Upper lobe of left lung (tissue), 6 donors: ENCODE results near the gene RRP9. TPM values are rescaled to one million over a fixed set of nuclear protein-coding genes. Genes with fewer than 3 reads are reported as not detected.

Experiments used
- ATAC-seq, 2 donors: fragments of 200-7000 bp; cut with Tn5 transposase; one replicate each; pipeline ENCODE4 v1.9.1; 2022; ENCODE audit warnings: mild to moderate bottlenecking in 2 of 2, moderate library complexity in 2 of 2; ENCODE audit not compliant: low FRiP score in 2 of 2
- DNase-seq, 2 donors: peaks; one replicate each; pipeline ENCODE4 v3.0.0-alpha.2; 2019 to 2020
- H3K27ac ChIP-seq, 4 donors: fragments of 200-600 bp; sonication (generic); one replicate each; pipeline ENCODE4 v1.5.1; 2016 to 2019
- H3K27me3 ChIP-seq, 4 donors: fragments of 200-600 bp; sonication (generic); one replicate each; pipeline ENCODE4 v1.5.1; 2017 to 2019
- H3K36me3 ChIP-seq, 4 donors: fragments of 200-600 bp; sonication (generic); one replicate each; pipeline ENCODE4 v1.5.1; 2016 to 2019
- H3K4me1 ChIP-seq, 4 donors: fragments of 200-600 bp; sonication (generic); one replicate each; pipeline ENCODE4 v1.5.1; 2018 to 2019
- H3K4me3 ChIP-seq, 4 donors: fragments of 200-600 bp; sonication (generic); one replicate each; pipeline ENCODE4 v1.5.1; 2017 to 2019; ENCODE audit warnings: mild to moderate bottlenecking in 2 of 4, moderate library complexity in 1 of 4
- H3K9me3 ChIP-seq, 4 donors: fragments of 200-600 bp; sonication (generic); one replicate each; pipeline ENCODE4 v1.5.1; 2018 to 2019
- EP300 ChIP-seq, 4 donors: sonication (generic); formaldehyde crosslinking; IDR thresholded peaks; one replicate each; pipeline ENCODE4 v1.5.1; 2017; ENCODE audit warnings: antibody characterized with exemption in 4 of 4, control low read depth in 2 of 4
- POLR2A ChIP-seq, 4 donors: fragments of 450-650 bp; IDR thresholded peaks; one replicate each; pipeline ENCODE4 v1.5.1; 2016 to 2017; ENCODE audit warnings: antibody characterized with exemption in 4 of 4, mild to moderate bottlenecking in 2 of 4
- POLR2AphosphoS5 ChIP-seq, 2 donors: sonication (generic); formaldehyde crosslinking; IDR thresholded peaks; one replicate each; pipeline ENCODE4 v1.5.1; 2017; ENCODE audit warnings: antibody characterized with exemption in 2 of 2
- WGBS, 2 donors: methylation state at CpG; one replicate each; pipeline ENCODE4 v1.1.5; 2017 to 2018; 5-methylcytosine and 5-hydroxymethylcytosine counted together
- total RNA-seq, 6 donors: library from RNA; depleted of rRNA in 4 of 6; stranded (reverse); fragments of >200 nt in 4 of 6; gene quantifications; one replicate each; pipeline versions ENCODE4 v1.1.0 to v1.2.1, GENCODE V29; 2016 to 2021
- TF ChIP-seq, protein P1 (sequence below), 6 experiments: fragments of 450-650 bp in 4 of 6; fragments of 200-600 bp in 2 of 6; sonication (generic) in 2 of 6; IDR thresholded peaks; one replicate each; pipeline ENCODE4 v1.5.1; 2016 to 2019; ENCODE audit warnings: antibody characterized with exemption in 6 of 6
- donor health status: DM: no; HTN: no; CAD: no; lungs with moderate emphysema.
- donor health status: DM: no; HTN: yes; CAD: no; lungs with severe emphysema.

Gene RRP9
- total RNA-seq, 6 donors from 2014 or later: 10.7 to 30.4 (median 19.8) TPM

GRCh38 chr3:51934991-51935885, 6.5 kb downstream of the RRP9 start:
- no peak for TF ChIP-seq EP300 (IDR thresholded peaks at IDR 0.05)
- TF ChIP-seq POLR2AphosphoS5 (IDR thresholded peaks at IDR 0.05): no peak
- no peak for TF ChIP-seq POLR2A (IDR thresholded peaks at IDR 0.05)
- TF ChIP-seq, protein P1, sequence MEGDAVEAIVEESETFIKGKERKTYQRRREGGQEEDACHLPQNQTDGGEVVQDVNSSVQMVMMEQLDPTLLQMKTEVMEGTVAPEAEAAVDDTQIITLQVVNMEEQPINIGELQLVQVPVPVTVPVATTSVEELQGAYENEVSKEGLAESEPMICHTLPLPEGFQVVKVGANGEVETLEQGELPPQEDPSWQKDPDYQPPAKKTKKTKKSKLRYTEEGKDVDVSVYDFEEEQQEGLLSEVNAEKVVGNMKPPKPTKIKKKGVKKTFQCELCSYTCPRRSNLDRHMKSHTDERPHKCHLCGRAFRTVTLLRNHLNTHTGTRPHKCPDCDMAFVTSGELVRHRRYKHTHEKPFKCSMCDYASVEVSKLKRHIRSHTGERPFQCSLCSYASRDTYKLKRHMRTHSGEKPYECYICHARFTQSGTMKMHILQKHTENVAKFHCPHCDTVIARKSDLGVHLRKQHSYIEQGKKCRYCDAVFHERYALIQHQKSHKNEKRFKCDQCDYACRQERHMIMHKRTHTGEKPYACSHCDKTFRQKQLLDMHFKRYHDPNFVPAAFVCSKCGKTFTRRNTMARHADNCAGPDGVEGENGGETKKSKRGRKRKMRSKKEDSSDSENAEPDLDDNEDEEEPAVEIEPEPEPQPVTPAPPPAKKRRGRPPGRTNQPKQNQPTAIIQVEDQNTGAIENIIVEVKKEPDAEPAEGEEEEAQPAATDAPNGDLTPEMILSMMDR (IDR thresholded peaks at IDR 0.05): no peak
- H3K36me3 ChIP-seq: peaks cover 36 to 71% (median 60%) of the 10 kb centered on the region in 4 donors
- no peak overlapping the region for H3K27ac ChIP-seq

DNA sequence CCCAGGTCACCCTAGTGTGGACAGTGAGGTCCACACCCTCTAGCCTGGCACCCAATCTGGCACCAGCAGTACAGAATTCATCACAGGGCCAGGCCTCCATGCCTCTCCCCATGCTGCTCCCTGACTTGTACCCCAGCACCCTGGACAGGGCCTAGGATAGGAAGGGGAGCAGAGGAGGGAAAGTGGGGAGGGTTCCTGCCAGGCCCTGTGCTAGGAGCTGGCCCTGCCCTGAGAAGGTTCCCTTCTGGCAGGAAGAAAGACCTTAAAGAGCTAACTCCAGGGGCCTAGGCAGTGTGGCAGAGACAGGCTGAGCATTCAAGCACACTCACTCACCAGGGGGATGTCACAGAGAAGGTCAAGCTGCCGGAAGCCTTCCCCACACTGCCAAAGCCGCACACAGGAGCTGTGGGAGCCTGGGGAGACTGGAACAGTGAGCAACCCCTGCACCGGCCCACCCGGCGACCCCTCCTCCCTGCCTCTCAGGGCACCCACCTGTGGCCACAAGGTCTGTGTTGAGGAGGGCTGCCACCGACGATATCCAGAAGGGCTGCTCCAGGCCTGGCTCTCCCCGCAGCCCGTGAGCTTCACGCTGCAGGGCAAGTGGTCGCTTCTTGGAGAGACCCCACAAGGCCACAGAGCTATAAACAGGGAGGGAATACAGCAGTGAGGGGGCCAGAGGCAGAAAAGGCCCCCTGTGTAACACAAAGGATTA, 7.4 kb downstream of the RRP9 start:
- H3K4me3 ChIP-seq: no peak overlapping the region
- H3K36me3 ChIP-seq: peaks cover 36 to 71% (median 60%) of the 10 kb centered on the region in 4 donors
- DNase-seq (no peak), ATAC-seq (no peak)
- WGBS, 2 donors: 94 to 100% methylated on average over 6 to 11 of the region's 11 CpGs
- TF ChIP-seq POLR2A (IDR thresholded peaks at IDR 0.05): no peak
- TF ChIP-seq POLR2AphosphoS5 (IDR thresholded peaks at IDR 0.05): no peak
- TF ChIP-seq, protein P1 (IDR thresholded peaks at IDR 0.05): no peak
- no peak for TF ChIP-seq EP300 (IDR thresholded peaks at IDR 0.05)
- H3K27ac ChIP-seq: no peak overlapping the region
- H3K4me1 ChIP-seq: no peaks in the 10 kb centered on the region
- no peaks in the 10 kb centered on the region for H3K27me3 ChIP-seq
- no peaks in the 10 kb centered on the region for H3K9me3 ChIP-seq

More at GRCh38 chr3:51934991-51935885, 6.5 kb downstream of the RRP9 start:
- Histone ChIP-seq H3K27me3 (no peaks in the 10 kb centered on the region), H3K4me1 (peaks cover 0 to 8% (median 6%) of the 10 kb centered on the region in 4 donors), H3K4me3 (no peak overlapping the region), H3K9me3 (no peaks in the 10 kb centered on the region)
- WGBS, 2 donors: 94 to 95% methylated on average over 20 to 28 of the region's 28 CpGs
- ATAC-seq (no peak), DNase-seq (no peak)

DNA sequence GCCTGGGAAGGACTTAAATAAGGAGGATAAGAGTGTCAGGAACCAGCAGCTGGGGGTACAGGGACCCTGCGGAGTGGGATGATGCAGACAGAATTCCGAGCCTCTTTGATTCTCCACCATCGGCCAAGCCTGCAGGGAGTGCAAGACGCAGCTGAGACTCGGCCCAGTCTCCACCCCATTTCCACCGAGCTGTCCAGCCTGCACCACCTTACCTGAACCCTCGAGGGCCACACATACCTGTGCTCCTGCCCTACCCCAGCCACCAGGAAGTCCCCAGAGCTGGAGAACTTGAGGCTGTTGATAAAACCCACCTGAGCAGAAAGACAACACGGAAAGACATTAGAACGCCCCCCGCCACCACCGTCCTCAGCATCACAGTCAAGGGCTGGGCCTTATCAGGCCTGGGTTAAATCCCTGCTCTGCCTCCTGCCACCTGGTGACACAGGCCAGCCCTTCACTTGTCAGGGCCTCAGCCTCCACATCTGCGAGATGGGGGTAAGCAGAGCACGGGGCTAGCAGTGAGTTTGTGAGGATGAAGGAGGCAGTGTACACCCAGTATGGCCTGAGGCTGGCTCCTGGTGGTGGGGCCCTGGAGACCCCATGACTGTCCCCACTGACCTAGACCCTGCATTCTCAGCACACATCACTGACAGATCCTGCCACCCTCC, 8.1 kb downstream of the RRP9 start:
- H3K9me3 ChIP-seq: no peaks in the 10 kb centered on the region
- H3K4me1 ChIP-seq: no peaks in the 10 kb centered on the region
- DNase-seq: no peak
- WGBS, 2 donors: 90 to 98% methylated on average over 8 to 13 of the region's 13 CpGs
- no peak overlapping the region for H3K4me3 ChIP-seq
- H3K27ac ChIP-seq: no peak overlapping the region
- ATAC-seq: no peak
- TF ChIP-seq, protein P1 (IDR thresholded peaks at IDR 0.05): no peak
- TF ChIP-seq POLR2AphosphoS5 (IDR thresholded peaks at IDR 0.05) (no peak), EP300 (IDR thresholded peaks at IDR 0.05) (no peak), POLR2A (IDR thresholded peaks at IDR 0.05) (no peak)
- no peaks in the 10 kb centered on the region for H3K27me3 ChIP-seq
- H3K36me3 ChIP-seq: peaks cover 36 to 67% (median 58%) of the 10 kb centered on the region in 4 donors

DNA sequence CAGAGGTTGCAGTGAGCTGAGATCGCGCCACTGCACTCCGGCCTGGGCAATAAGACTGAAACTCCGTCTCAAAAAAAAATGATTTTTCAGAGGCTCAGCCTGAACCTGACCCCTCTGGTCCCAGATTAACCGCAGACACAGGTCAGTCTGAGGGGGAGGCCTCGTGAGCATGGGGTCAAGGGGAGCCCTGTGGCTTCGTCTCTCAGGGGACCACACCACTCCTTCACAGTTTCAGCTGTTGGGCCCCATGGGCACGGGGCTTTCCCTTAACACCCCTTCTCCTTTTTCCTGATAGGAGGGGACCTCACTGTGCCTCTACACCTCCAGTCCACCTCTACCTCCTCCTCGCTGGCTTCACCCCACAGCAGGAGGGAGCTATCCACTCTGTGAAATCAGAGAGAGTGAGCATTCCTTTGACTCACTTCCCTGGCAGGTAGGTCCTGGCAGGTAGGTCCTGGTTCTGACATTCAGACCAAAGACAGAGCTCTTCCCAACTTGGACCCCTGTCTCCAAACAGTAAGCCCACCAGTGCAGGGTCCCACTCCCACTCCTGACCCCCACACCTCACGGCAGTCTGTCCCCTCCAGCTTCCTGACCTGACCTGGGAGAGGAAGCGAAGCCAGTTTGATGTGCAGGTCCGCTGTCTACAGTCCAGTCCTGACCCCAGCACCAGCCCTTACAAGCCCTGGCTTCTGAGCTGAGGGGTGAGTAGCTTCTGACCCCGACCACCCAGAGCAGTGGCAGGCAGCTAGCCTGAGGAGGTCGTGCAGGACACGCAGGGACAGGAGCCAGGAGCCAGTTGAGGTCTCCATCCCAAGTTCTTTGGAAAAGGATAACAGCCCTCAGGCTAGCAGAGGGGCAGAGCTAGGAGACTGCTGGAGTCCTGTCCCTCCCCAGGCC, 9.0 kb downstream of the RRP9 start:
- TF ChIP-seq POLR2AphosphoS5 (IDR thresholded peaks at IDR 0.05) (no peak), EP300 (IDR thresholded peaks at IDR 0.05) (no peak), POLR2A (IDR thresholded peaks at IDR 0.05) (no peak)
- TF ChIP-seq, protein P1 (IDR thresholded peaks at IDR 0.05): no peak
- Histone ChIP-seq H3K27ac (no peak overlapping the region), H3K4me1 (no peaks in the 10 kb centered on the region), H3K4me3 (no peak overlapping the region), H3K9me3 (no peaks in the 10 kb centered on the region), H3K36me3 (peaks cover 34 to 59% (median 52%) of the 10 kb centered on the region in 4 donors), H3K27me3 (no peaks in the 10 kb centered on the region)
- ATAC-seq (no peak), DNase-seq (no peak)
- WGBS, 2 donors: 91 to 94% methylated on average over 6 to 15 of the region's 15 CpGs
